D721Med (cell line): ENCODE data around the gene FARS2.

Experiments used
- DNase-seq: peaks from one replicate; pipeline ENCODE4 v3.0.0; 2011; ENCODE audit warnings: low spot score; ENCODE audit not compliant: insufficient read length
- FAIRE-seq: peaks from 2 replicates; lab custom pipeline; 2011; peaks lifted over from hg19 to GRCh38; lab: Jason Lieb, UNC
- TF ChIP-seq, protein P1 (sequence below): IDR thresholded peaks from 2 replicates; pipeline ENCODE4 v1.5.1; 2012; ENCODE audit warnings: mild to moderate bottlenecking, control low read depth; ENCODE audit not compliant: insufficient read depth; ENCODE audit errors: missing control alignments

Gene FARS2

DNA sequence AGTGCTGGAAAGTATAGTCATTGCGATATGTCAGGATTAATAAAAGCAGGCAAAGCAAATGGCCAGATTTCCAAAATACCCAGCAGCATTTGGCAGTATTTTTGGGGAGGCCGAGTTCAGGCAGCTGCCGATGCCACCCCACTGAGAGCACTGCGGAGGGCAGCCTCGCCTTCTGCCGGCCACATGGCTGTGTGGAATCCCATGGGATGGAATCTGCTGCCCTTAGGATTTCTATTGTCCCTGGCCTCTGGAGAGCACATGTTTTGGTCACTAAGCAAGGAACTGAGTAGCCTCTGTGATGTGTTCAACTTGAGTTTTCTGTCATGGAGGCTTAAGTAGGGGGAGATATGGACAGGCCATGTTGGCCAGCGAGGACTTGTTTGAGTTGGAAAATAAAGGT is 123.0 kb downstream of the FARS2 start:
- TF ChIP-seq, protein P1, sequence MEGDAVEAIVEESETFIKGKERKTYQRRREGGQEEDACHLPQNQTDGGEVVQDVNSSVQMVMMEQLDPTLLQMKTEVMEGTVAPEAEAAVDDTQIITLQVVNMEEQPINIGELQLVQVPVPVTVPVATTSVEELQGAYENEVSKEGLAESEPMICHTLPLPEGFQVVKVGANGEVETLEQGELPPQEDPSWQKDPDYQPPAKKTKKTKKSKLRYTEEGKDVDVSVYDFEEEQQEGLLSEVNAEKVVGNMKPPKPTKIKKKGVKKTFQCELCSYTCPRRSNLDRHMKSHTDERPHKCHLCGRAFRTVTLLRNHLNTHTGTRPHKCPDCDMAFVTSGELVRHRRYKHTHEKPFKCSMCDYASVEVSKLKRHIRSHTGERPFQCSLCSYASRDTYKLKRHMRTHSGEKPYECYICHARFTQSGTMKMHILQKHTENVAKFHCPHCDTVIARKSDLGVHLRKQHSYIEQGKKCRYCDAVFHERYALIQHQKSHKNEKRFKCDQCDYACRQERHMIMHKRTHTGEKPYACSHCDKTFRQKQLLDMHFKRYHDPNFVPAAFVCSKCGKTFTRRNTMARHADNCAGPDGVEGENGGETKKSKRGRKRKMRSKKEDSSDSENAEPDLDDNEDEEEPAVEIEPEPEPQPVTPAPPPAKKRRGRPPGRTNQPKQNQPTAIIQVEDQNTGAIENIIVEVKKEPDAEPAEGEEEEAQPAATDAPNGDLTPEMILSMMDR = no peak
- DNase-seq = no peak
- no peak for FAIRE-seq

GRCh38 chr6:5388326-5388725 is 127.0 kb downstream of the FARS2 start:
- TF ChIP-seq, protein P1 = no peak
- FAIRE-seq (no peak), DNase-seq (no peak)

GRCh38 chr6:5389086-5389745 is 127.9 kb downstream of the FARS2 start:
- TF ChIP-seq, protein P1 = no peak
- DNase-seq (no peak), FAIRE-seq (no peak)

DNA sequence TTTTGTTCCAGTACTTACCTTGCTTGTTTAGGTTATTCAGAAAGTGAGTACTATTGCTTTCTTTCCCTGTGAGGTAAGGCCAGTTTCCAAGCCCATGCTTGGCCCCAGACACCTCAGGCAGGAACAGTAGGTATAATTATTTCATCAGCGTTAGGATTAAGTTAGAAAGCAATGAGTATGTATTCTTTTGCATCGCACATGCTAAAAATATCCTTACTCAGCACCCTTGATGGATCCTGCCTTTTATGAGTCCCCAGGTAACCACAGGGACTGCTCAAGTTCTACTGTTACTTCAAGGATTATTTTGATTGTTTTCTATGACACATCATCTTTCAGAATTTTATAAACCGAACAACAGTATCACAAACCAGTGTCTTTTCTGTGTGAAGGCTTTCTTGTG is 128.9 kb downstream of the FARS2 start:
- DNase-seq = no peak
- TF ChIP-seq, protein P1 = no peak
- no peak for FAIRE-seq

DNA sequence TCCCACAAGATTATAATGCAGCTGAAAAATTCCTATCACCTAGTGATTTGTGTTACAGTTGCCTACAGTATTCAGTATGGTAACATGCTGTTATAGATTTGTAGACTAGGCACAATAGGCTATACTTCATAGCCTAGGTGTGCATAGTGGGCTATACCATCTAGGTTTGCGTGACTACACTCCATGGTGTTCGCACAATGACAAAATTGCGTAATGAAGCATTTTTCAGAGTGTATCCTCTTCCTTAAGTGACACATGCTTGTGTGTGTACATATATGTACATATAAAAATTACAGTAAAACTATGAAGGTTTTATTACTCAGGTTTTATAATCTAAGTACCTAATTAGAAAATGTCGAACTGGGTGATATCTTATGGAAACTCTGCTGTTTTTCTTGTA is 133.0 kb downstream of the FARS2 start:
- TF ChIP-seq, protein P1 = no peak

GRCh38 chr6:5395719-5396118 is 134.4 kb downstream of the FARS2 start:
- DNase-seq (no peak), FAIRE-seq (no peak)
- TF ChIP-seq, protein P1 = no peak

More for the DNA sequence above, 133.0 kb downstream of the FARS2 start:
- no peak for DNase-seq
- no peak for FAIRE-seq

DNA sequence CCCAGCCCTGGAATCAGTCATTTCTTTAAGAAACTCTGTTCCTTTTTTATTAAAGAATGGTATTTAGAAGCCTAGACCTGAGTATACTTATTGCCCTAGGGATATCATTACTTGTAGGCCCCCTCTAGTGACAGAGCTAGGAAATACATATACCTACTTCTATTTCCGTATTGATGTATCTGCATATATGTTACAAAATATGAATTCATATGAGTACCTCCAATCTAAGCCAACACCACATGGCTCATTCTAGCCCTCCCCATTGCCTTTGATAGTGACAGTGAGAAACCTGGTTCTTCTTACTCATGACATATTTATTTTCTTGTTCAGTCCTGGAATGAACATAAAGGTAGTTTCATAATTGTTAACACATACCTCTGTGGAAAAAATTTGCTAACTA is 137.2 kb downstream of the FARS2 start:
- DNase-seq (no peak), FAIRE-seq (peak; percentile 61)
- TF ChIP-seq, protein P1 = peak; percentile 56
